Measurements from ENCODE around the gene ZMYND8. TPM values are rescaled to one million over a fixed set of nuclear protein-coding genes. Genes with fewer than 3 reads are reported as not detected.

The ZMYND8 gene
- total RNA-seq, 4 donors from 2014 or later: 29.7 to 42.4 (median 30.9) TPM

DNA sequence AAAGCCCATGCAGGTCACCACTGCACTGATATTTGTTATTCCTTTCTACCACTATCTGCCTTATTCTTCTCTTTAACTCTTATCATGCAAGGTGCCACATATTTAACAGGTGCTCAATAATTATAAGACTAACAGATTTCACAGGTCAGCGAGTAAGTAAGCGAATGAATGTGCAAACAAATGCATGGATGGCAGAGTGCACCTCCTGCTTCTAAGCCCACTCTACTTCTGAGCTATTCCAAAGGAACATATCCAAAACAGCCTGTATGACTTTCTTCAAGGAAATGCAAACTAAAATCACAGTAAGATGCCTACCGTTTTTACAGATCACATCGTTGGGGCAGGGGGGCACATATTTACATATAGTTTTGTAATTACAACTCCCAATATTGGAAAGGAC is 71.3 kb downstream of the ZMYND8 start:
- peak overlapping the region in 2 of 3 donors; percentile 13 to 15 for H3K27ac ChIP-seq
- H3K4me1 ChIP-seq: peaks cover 19 to 31% of the 10 kb centered on the region in 2 donors
- H3K36me3 ChIP-seq: peaks cover 0 to 6% of the 10 kb centered on the region in 2 donors
- WGBS, 2 donors: 53 to 54% methylated on average over 4 of the region's 4 CpGs
- no peak for DNase-seq
- H3K9me3 ChIP-seq: no peaks in the 10 kb centered on the region
- intact Hi-C loops (cut with DNase I): no loop called here
- no peaks in the 10 kb centered on the region for H3K27me3 ChIP-seq
- no peak overlapping the region for H3K4me3 ChIP-seq (replicated peaks in 1 of 3)
- no peak for TF ChIP-seq CTCF (IDR thresholded peaks at IDR 0.05)
- no peak for TF ChIP-seq POLR2A (IDR thresholded peaks at IDR 0.05)

DNA sequence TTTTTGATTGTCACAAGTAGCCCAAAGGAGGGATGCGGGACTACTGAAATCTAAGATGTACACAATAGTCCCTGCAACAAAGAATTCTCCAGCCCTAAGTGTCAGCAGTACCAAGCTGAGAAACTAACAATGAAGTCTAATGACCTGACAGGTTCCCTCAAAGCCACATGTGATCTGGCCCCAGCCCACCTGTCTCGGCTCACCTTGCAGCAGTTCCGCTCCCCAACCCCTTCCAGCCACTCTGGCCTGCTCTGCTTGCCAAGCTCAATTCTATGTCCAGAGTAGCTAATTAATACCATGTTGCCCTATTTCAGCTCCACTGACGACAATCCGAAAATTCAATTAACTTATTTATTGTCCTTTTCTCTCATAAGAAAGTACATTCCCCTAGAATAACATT is 72.1 kb downstream of the ZMYND8 start:
- Histone ChIP-seq H3K4me3 (replicated peaks in 1 of 3) (no peak overlapping the region), H3K36me3 (peaks cover 0 to 3% of the 10 kb centered on the region in 2 donors)
- WGBS, 2 donors: 95 to 97% methylated on average over 5 of the region's 5 CpGs

DNA sequence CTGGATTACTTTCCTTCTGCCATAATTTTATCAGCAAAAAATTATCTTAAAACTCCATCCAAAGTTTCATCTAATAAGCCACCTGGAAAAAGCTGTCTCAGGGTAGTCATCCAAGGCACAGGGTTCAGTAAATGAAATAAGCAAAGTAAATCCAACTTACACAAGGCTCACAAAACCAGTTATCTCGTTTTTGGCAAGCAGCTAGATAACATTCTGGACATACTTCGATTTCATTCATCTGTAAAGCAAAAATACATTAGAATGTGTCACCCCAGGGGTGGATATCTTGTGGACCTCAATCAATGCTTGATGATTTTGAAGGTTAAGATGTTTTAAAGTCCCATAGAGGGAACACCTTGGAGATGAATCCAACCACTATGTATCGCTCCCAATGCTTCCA is 73.1 kb downstream of the ZMYND8 start:
- Histone ChIP-seq H3K36me3 (peaks cover 0 to 3% of the 10 kb centered on the region in 2 donors), H3K4me3 (replicated peaks in 1 of 3) (no peak overlapping the region), H3K27ac (peak overlapping the region; percentile 35 to 50 (median 43)), H3K4me1 (peaks cover 21 to 33% of the 10 kb centered on the region in 2 donors), H3K27me3 (no peaks in the 10 kb centered on the region), H3K9me3 (no peaks in the 10 kb centered on the region)
- DNase-seq: no peak
- intact Hi-C loops (cut with DNase I): no loop called here
- 69 to 74% methylated on average over 3 of the region's 3 CpGs for WGBS, 2 donors
- TF ChIP-seq POLR2A (IDR thresholded peaks at IDR 0.05) (no peak), CTCF (IDR thresholded peaks at IDR 0.05) (no peak)

More for the DNA sequence above, 72.1 kb downstream of the ZMYND8 start:
- TF ChIP-seq CTCF (IDR thresholded peaks at IDR 0.05): no peak
- no peak for TF ChIP-seq POLR2A (IDR thresholded peaks at IDR 0.05)
- no peak for DNase-seq
- Histone ChIP-seq H3K4me1 (peaks cover 21 to 33% of the 10 kb centered on the region in 2 donors), H3K27me3 (no peaks in the 10 kb centered on the region), H3K27ac (peak overlapping the region in 2 of 3 donors; percentile 13 to 50), H3K9me3 (no peaks in the 10 kb centered on the region)
- intact Hi-C loops (cut with DNase I): no loop called here

DNA sequence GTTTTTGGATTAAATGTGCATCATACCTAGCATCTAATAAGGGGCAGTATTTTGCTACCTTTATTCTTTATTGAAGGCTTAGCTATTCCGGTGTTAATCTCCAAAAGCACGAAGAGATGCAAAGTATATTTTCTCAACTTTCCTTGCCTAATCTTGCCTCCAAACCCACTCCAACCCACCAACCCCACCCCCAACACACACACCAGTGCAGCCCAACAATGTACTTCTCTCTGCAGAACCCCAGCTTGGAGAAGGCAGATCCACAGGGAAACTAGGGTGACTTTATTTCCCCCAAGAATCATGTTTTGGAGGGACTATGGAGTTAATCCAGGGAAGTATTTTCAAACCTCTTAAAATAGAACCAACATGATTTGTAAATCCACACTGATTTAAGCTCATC is 73.6 kb downstream of the ZMYND8 start:
- Histone ChIP-seq H3K36me3 (peaks cover 0 to 3% of the 10 kb centered on the region in 2 donors), H3K27ac (peak overlapping the region; percentile 35 to 50 (median 43)), H3K4me1 (peaks cover 22 to 35% of the 10 kb centered on the region in 2 donors), H3K9me3 (no peaks in the 10 kb centered on the region), H3K4me3 (replicated peaks in 1 of 3) (no peak overlapping the region), H3K27me3 (no peaks in the 10 kb centered on the region)
- no peak for DNase-seq
- 87 to 95% methylated on average over 2 of the region's 2 CpGs for WGBS, 2 donors
- no peak for TF ChIP-seq CTCF (IDR thresholded peaks at IDR 0.05)
- TF ChIP-seq POLR2A (IDR thresholded peaks at IDR 0.05): no peak
- intact Hi-C loops (cut with DNase I): no loop called here

DNA sequence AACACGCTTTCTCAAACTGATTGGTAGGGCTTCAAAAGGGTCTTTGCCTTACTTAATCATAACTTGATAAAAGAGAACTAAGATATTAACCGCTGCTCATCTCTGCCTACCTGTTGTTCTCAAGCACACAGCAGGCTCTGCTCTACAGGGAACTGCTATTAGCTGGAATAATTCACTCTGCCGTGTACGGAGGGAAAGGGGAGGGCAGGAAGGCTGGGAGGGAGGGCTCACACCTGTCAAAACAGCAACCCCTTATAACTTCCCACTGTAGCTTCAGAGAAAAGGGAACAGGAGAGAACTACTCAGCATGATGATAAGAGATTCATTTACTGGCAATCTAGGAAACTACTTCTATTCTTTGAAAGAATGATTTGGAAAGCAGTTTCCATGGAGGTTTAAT is 75.1 kb downstream of the ZMYND8 start:
- Histone ChIP-seq H3K27me3 (no peaks in the 10 kb centered on the region), H3K4me1 (peaks cover 36 to 49% of the 10 kb centered on the region in 2 donors), H3K27ac (peak overlapping the region; percentile 8 to 58 (median 19)), H3K9me3 (no peaks in the 10 kb centered on the region), H3K4me3 (replicated peaks in 1 of 3) (no peak overlapping the region), H3K36me3 (peaks cover under 1 to 3% of the 10 kb centered on the region in 2 donors)
- no peak for DNase-seq
- intact Hi-C loops (cut with DNase I): no loop called here
- TF ChIP-seq POLR2A (IDR thresholded peaks at IDR 0.05): peak in 1 of 2 donors; percentile 31
- TF ChIP-seq CTCF (IDR thresholded peaks at IDR 0.05): no peak
- 62 to 66% methylated on average over 4 of the region's 4 CpGs for WGBS, 2 donors

All from thyroid gland (tissue), 4 donors.